ENCODE results near the gene FBXO36. TPM values are rescaled to one million over a fixed set of nuclear protein-coding genes. Genes with fewer than 3 reads are reported as not detected.

The FBXO36 gene
- total and polyA plus RNA-seq, 2 of the 4 experiments (the other 2 are of a cell fraction): 1.3 to 2.2 TPM

DNA sequence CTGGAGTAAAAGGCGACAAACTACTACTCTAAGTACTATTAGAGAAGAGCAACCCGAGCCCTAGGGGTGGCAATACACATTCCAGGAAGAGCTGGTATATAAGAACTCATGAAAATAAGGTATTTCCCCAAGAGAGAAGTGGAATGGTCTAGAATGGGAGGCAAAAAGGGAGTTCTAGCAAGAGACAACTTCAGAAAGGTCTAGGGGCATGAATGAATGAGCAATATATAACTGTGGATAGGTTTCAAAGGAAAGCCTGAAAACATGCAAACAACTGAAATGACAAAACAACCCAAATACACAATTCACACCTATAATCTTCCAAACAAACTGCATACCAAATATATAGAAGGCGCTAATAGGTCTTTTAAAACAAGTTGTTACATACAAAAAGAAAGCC is 22.7 kb upstream of the FBXO36 start:
- H3K9me1 ChIP-seq (ENCODE audit: insufficient read depth, low read length): peaks cover 5% of the 10 kb centered on the region; the same call in 1 of the 2 replicates
- TF ChIP-seq RCOR1 (IDR thresholded peaks at IDR 0.05; ENCODE audit: insufficient replicate concordance, low read length): no peak
- TF ChIP-seq, protein P1, sequence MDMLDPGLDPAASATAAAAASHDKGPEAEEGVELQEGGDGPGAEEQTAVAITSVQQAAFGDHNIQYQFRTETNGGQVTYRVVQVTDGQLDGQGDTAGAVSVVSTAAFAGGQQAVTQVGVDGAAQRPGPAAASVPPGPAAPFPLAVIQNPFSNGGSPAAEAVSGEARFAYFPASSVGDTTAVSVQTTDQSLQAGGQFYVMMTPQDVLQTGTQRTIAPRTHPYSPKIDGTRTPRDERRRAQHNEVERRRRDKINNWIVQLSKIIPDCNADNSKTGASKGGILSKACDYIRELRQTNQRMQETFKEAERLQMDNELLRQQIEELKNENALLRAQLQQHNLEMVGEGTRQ (IDR thresholded peaks at IDR 0.05; ENCODE audit: low read depth, low read length): no peak
- no peak for TF ChIP-seq FOS (IDR thresholded peaks at IDR 0.05; ENCODE audit: low read depth, low read length)
- TF ChIP-seq MAFK (IDR thresholded peaks at IDR 0.05; ENCODE audit: low read depth, low read length): no peak
- no peak for TF ChIP-seq RAD21 (IDR thresholded peaks at IDR 0.05; ENCODE audit: low read length)
- TF ChIP-seq, protein P2, sequence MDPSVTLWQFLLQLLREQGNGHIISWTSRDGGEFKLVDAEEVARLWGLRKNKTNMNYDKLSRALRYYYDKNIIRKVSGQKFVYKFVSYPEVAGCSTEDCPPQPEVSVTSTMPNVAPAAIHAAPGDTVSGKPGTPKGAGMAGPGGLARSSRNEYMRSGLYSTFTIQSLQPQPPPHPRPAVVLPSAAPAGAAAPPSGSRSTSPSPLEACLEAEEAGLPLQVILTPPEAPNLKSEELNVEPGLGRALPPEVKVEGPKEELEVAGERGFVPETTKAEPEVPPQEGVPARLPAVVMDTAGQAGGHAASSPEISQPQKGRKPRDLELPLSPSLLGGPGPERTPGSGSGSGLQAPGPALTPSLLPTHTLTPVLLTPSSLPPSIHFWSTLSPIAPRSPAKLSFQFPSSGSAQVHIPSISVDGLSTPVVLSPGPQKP (IDR thresholded peaks at IDR 0.05; ENCODE audit: borderline replicate concordance, low read depth, low read length): no peak
- TF ChIP-seq CHD1 (IDR thresholded peaks at IDR 0.05; ENCODE audit: low read depth, low read length): no peak
- TF ChIP-seq MXI1 (IDR thresholded peaks at IDR 0.05; ENCODE audit: borderline replicate concordance, low read depth, low read length): no peak
- TF ChIP-seq BHLHE40 (IDR thresholded peaks at IDR 0.05; ENCODE audit: low read depth, low read length): no peak
- no peak for TF ChIP-seq SMC3 (IDR thresholded peaks at IDR 0.05; ENCODE audit: low read depth, low read length)
- TF ChIP-seq RFX5 (IDR thresholded peaks at IDR 0.05; ENCODE audit: low read depth, low read length): no peak
- TF ChIP-seq, protein P3, sequence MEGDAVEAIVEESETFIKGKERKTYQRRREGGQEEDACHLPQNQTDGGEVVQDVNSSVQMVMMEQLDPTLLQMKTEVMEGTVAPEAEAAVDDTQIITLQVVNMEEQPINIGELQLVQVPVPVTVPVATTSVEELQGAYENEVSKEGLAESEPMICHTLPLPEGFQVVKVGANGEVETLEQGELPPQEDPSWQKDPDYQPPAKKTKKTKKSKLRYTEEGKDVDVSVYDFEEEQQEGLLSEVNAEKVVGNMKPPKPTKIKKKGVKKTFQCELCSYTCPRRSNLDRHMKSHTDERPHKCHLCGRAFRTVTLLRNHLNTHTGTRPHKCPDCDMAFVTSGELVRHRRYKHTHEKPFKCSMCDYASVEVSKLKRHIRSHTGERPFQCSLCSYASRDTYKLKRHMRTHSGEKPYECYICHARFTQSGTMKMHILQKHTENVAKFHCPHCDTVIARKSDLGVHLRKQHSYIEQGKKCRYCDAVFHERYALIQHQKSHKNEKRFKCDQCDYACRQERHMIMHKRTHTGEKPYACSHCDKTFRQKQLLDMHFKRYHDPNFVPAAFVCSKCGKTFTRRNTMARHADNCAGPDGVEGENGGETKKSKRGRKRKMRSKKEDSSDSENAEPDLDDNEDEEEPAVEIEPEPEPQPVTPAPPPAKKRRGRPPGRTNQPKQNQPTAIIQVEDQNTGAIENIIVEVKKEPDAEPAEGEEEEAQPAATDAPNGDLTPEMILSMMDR (conservative IDR thresholded peaks at IDR 0.05; ENCODE audit: low read depth, low read length): no peak
- TF ChIP-seq MAZ (IDR thresholded peaks at IDR 0.05; ENCODE audit: borderline replicate concordance, low read depth, low read length): no peak
- TF ChIP-seq POLR2A (IDR thresholded peaks at IDR 0.05; ENCODE audit: low read depth, low read length): no peak
- TF ChIP-seq CEBPB (IDR thresholded peaks at IDR 0.05; ENCODE audit: low read depth, low read length): no peak
- POLR2A ChIA-PET (ENCODE audit: unreplicated experiment): no interaction called here
- H2BK5ac ChIP-seq (ENCODE audit: low read depth, low read length, poor library complexity, severe bottlenecking): no peak overlapping the region
- H3K14ac ChIP-seq (replicated peaks; ENCODE audit: low read depth, low read length): no peak overlapping the region
- ATAC-seq (ENCODE audit: low read depth) (no peak), DNase-seq (no peak)
- intact Hi-C loops (cut with micrococcal nuclease) (no loop called here), in situ Hi-C loops (cut with MboI; ENCODE audit: low sequenced_read_pairs) (no loop called here), dilution Hi-C loops (cut with HindIII; ENCODE audit: low sequenced_read_pairs, unreplicated experiment) (no loop called here)
- H4K8ac ChIP-seq (ENCODE audit: low read depth in 2 of 2, low read length in 2 of 2): no peak overlapping the region
- no peak overlapping the region for H4K5ac ChIP-seq (ENCODE audit: low read depth, low read length)
- H2AFZ ChIP-seq (replicated peaks; ENCODE audit: low read length, poor library complexity): no peak overlapping the region
- H3K79me1 ChIP-seq (ENCODE audit: low read depth in 1 of 2, low read length in 2 of 2): peaks cover 4 to 65% of the 10 kb centered on the region in 2 experiments
- H2BK120ac ChIP-seq (ENCODE audit: low read depth, low read length): no peak overlapping the region
- no peak overlapping the region for H3K56ac ChIP-seq (ENCODE audit: extremely low read depth, insufficient read depth, low read length)
- CTCF ChIA-PET: interaction anchor here (0.6 kb wide), 1 partner anchor 158 kb away, joined by 3 read pairs; no protein-coding TSS in a partner anchor
- H3K4ac ChIP-seq (ENCODE audit: low read depth, low read length): no peak overlapping the region
- no peak overlapping the region for H3K4me2 ChIP-seq (ENCODE audit: low read depth, low read length)
- no peak overlapping the region for H2AK9ac ChIP-seq (replicated peaks; ENCODE audit: low read depth, low read length, poor library complexity)
- no peak overlapping the region for H3K27ac ChIP-seq (ENCODE audit: insufficient read depth, low read length)
- H2BK20ac ChIP-seq (ENCODE audit: low read depth, low read length): no peak overlapping the region
- WGBS, 2 experiments (ENCODE audit: extremely low coverage in 2 of 2, insufficient read length in 1 of 2): no CpG with 5 or more reads among the region's 3 CpGs
- peaks cover 81% of the 10 kb centered on the region for H4K20me1 ChIP-seq (ENCODE audit: insufficient read depth, low read length)
- no peak overlapping the region for H3K23ac ChIP-seq (ENCODE audit: low read depth, low read length)
- H3K4me1 ChIP-seq (ENCODE audit: control insufficient read depth, insufficient read depth, low read length): no peaks in the 10 kb centered on the region; the same call in 1 of the 2 replicates
- no peaks in the 10 kb centered on the region for H3K9me3 ChIP-seq (ENCODE audit: control insufficient read depth, insufficient read depth, low read length)
- no peak overlapping the region for H3K18ac ChIP-seq (ENCODE audit: low read depth, low read length)
- peaks cover 20% of the 10 kb centered on the region for H3K36me3 ChIP-seq (ENCODE audit: control insufficient read depth, insufficient read depth, low read length)
- H3K9ac ChIP-seq (ENCODE audit: low read depth, low read length): no peak overlapping the region
- BruUV-seq (replicated peaks): no TSS peak
- no peak overlapping the region for H2BK15ac ChIP-seq (ENCODE audit: low read depth, low read length)
- no peaks in the 10 kb centered on the region for H3K27me3 ChIP-seq (ENCODE audit: control insufficient read depth, insufficient read depth, low read length)
- H3K4me3 ChIP-seq (ENCODE audit: insufficient read depth, low read depth, low read length): no peak overlapping the region
- H4K91ac ChIP-seq (ENCODE audit: insufficient read depth, low read depth, low read length): no peak overlapping the region
- no peak overlapping the region for H2AK5ac ChIP-seq (ENCODE audit: low read depth, low read length)

Data from IMR-90 (cell line).